ENCODE measurements around the gene DNASE1L1. TPM values are rescaled to one million over a fixed set of nuclear protein-coding genes. Genes with fewer than 3 reads are reported as not detected.

Gene DNASE1L1
- total RNA-seq, 1 donor from 2014 or later = 52.3 TPM

GRCh38 chrX:154365997-154366665 is 42.9 kb downstream of the DNASE1L1 start:
- intact Hi-C loops (cut with DNase I) = no loop called here

GRCh38 chrX:154365052-154365600 is 43.9 kb downstream of the DNASE1L1 start:
- DNase-seq (ENCODE audit: missing footprints) = no peak
- ATAC-seq = no peak
- intact Hi-C loops (cut with DNase I) = no loop called here

More at GRCh38 chrX:154365997-154366665, 42.9 kb downstream of the DNASE1L1 start:
- ATAC-seq (no peak), DNase-seq (ENCODE audit: missing footprints) (no peak)

- no peak for DNase-seq (ENCODE audit: missing footprints)
- no peak for ATAC-seq
- intact Hi-C loops (cut with DNase I) = no loop called here
Measured at GRCh38 chrX:154363706-154364439, 45.2 kb downstream of the DNASE1L1 start.

- intact Hi-C loops (cut with DNase I) = no loop called here
- ATAC-seq = no peak
- peak; percentile 25 for DNase-seq (ENCODE audit: missing footprints)
Measured at GRCh38 chrX:154362085-154362742, 46.8 kb downstream of the DNASE1L1 start.

GRCh38 chrX:154360155-154360713 is 48.8 kb downstream of the DNASE1L1 start:
- no peak for ATAC-seq
- no peak for DNase-seq (ENCODE audit: missing footprints)

GRCh38 chrX:154359362-154360154 is 49.5 kb downstream of the DNASE1L1 start:
- ATAC-seq = no peak
- intact Hi-C loops (cut with DNase I) = no loop called here

More at GRCh38 chrX:154360155-154360713, 48.8 kb downstream of the DNASE1L1 start:
- intact Hi-C loops (cut with DNase I) = no loop called here

GRCh38 chrX:154358829-154359228 is 50.2 kb downstream of the DNASE1L1 start:
- ATAC-seq = no peak
- intact Hi-C loops (cut with DNase I) = no loop called here
- DNase-seq (ENCODE audit: missing footprints) = no peak

More at GRCh38 chrX:154359362-154360154, 49.5 kb downstream of the DNASE1L1 start:
- no peak for DNase-seq (ENCODE audit: missing footprints)

- intact Hi-C loops (cut with DNase I) = no loop called here
- ATAC-seq = no peak
Measured at GRCh38 chrX:154358011-154358410, 51.0 kb downstream of the DNASE1L1 start.

GRCh38 chrX:154357205-154357604 is 51.8 kb downstream of the DNASE1L1 start:
- DNase-seq (ENCODE audit: missing footprints) (no peak), ATAC-seq (no peak)
- intact Hi-C loops (cut with DNase I) = no loop called here

More at GRCh38 chrX:154358011-154358410, 51.0 kb downstream of the DNASE1L1 start:
- no peak for DNase-seq (ENCODE audit: missing footprints)

GRCh38 chrX:154356596-154356995 is 52.5 kb downstream of the DNASE1L1 start:
- DNase-seq (ENCODE audit: missing footprints) = no peak
- intact Hi-C loops (cut with DNase I) = no loop called here
- ATAC-seq = no peak

GRCh38 chrX:154355776-154356140 is 53.3 kb downstream of the DNASE1L1 start:
- ATAC-seq = no peak
- no peak for DNase-seq (ENCODE audit: missing footprints)

GRCh38 chrX:154355094-154355775 is 53.8 kb downstream of the DNASE1L1 start:
- ATAC-seq = no peak
- intact Hi-C loops (cut with DNase I) = no loop called here
- no peak for DNase-seq (ENCODE audit: missing footprints)

More at GRCh38 chrX:154355776-154356140, 53.3 kb downstream of the DNASE1L1 start:
- intact Hi-C loops (cut with DNase I) = no loop called here

- no peak for DNase-seq (ENCODE audit: missing footprints)
- intact Hi-C loops (cut with DNase I) = no loop called here
- ATAC-seq = no peak
Measured at GRCh38 chrX:154354516-154354915, 54.5 kb downstream of the DNASE1L1 start.

- DNase-seq (ENCODE audit: missing footprints) (no peak), ATAC-seq (no peak)
- intact Hi-C loops (cut with DNase I) = no loop called here
Measured at GRCh38 chrX:154354013-154354412, 55.0 kb downstream of the DNASE1L1 start.

- no peak for DNase-seq (ENCODE audit: missing footprints)
- ATAC-seq = no peak
- intact Hi-C loops (cut with DNase I) = no loop called here
Measured at GRCh38 chrX:154353172-154353843, 55.7 kb downstream of the DNASE1L1 start.

- intact Hi-C loops (cut with DNase I) = no loop called here
- ATAC-seq (no peak), DNase-seq (ENCODE audit: missing footprints) (no peak)
Measured at GRCh38 chrX:154352466-154352865, 56.6 kb downstream of the DNASE1L1 start.

- no peak for ATAC-seq
Measured at GRCh38 chrX:154352012-154352401, 57.0 kb downstream of the DNASE1L1 start.

More at GRCh38 chrX:154352012-154352401, 57.0 kb downstream of the DNASE1L1 start:
- no peak for DNase-seq (ENCODE audit: missing footprints)
- intact Hi-C loops (cut with DNase I) = no loop called here
